Hippocampal formation (tissue), 2 donors: ENCODE measurements around the gene VGF.
"Not testable (repeated sequence)": the region's sequence is repeated elsewhere in the genome, so short reads cannot be mapped to it uniquely, and the experiment has no call there.

Experiments used
- DNase-seq, 2 donors: peaks; one replicate each; lab custom pipeline; 2025; lab: John Stamatoyannopoulos, UW

The VGF gene

DNA sequence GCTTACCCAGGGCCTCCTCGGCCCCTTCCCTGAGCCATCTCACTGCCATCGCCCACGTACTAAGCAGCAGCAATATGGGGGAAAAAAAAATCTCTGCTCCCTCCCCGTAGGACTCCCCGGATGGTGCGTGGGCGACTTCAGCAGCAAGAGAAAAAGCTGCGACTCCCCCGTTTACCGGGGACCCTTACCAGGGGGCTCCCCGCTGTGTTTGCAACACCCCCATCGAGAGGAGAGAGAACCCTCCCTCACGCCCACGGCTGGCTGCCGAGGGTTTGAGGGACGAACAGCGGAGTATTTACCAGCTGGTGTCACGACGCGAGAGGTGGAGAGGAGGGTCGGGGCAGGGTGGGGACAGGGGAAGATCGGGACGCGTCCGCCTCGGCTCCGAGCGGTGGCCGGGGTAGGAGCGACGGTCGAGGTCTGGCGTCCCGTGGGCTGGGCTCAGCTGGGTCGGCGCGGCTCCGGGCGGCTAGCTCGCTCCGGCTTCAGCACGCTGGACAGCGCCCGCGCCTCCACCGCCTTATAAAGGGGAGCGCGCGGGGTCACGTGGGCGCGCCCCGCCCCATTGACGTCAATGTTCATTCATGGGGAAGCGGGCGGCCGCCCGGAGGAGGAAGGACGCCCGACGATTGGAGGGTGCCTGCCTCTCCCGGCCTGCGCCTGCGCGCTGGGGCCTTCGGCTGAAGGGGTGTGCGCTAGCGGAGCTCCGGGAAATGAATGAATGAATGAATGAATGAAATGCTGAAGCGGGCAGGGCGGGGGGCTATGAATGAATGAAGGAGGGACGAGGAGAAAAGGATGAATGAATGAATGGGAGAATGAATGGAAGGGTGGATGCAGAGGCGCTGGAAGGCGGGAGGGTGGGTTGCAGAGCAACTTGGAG lies at the start of gene VGF:
Gene VGF (minus strand): TSS at position 495 of the 883 bp plus-strand sequence. CDS start 726 bp downstream, outside the sequence.
- DNase-seq, result peak; percentile 77 to 88

DNA sequence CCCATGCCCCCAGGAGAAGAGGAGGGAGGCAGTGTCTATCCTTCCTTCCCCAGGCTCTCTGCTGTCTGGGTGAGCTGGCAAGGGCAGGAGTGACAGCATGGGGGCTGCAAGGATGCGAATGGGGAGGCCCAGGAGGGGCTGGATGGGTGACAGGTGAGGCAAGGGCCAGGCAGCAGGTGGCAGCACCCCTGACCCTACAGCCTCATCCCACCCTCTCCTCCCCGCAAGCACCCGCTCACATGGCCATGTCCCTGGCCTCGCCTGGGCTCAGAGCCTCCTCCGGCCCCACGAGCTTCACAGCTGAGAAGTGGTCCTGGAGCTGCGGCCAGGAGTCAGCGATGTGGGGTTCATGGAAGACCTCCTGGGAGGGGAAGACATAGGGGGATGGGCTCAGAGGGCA lies 46.6 kb upstream of the VGF start:
- no peak for DNase-seq

DNA sequence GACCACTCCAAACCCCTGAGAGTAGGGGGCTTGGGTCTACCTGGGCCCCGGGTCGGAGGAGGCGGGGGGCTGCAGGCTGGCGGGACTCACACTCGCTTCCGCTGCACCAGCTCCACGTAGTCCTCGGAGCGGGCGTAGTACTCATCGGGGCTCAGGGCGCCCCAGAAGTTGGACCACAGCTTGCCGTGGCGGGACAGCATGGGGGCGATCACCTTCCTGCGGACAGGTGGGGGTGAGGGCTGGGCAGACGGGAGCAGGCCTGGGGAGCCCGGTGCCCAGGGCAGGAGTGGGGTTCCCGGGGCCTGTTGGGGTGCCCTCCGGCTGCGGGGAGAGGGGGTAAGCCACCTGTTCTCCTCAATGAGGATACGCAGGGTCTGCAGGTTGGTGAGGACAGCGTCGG lies 46.1 kb upstream of the VGF start:
- no peak for DNase-seq

DNA sequence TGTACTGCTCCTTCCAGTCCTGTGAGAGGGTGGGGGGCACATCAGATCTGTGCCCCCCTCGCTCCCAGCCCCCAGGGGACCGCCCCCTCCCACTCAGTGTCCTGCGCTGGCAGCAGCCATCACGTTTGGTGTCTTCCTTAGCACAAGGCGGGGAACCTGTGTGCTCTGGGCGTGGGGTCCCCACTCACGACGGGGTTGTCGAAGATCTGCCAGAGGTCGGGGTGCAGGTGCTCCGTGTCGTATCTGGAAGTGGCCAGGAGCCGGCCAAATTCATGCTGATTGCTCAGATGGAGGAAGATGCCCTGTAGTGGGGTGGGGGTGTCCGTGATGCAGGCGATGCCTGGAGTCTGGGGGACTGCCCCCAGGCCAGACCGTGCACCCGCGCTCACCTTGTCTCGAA lies 44.8 kb upstream of the VGF start:
- no peak for DNase-seq

DNA sequence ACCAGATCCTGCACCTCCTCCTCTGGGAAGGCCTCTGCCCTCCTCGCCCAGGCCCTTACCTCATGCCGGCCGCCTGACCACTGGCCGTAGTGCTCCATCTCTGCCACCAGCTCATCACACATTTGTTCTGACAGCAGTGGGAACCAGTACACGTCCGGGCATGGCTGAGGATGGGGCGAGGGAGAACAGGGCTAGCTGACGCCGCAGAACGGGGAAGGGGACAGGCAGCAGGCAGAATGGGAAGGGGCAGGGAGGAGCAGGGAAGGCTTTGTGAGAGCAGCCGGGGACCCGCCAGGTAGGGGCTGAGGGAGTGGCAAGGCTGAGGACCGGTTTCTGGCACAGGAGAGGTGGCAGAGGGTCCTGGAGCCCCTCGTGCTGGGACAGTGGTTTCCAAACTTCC lies 43.4 kb upstream of the VGF start:
- DNase-seq, result no peak

DNA sequence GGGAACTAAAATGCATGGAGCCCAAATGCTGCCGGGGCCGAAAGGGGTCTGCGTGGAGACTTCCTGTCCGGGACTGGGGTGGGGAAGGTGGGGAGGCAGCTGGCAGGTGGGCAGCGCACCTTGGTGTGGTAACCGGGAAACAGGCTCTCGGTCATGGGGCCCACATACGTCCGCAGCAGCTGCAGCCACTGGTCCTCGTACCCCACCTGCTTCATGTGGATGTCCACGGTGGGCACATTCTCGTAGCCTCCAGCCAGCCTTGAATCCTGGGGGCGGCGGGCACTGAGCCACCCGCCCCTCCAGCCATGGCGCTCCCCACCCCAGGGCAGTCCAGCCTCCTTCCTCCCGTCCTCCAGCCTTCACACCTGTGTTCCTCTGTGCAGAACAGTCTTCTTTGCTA lies 42.1 kb upstream of the VGF start:
- DNase-seq, result no peak

DNA sequence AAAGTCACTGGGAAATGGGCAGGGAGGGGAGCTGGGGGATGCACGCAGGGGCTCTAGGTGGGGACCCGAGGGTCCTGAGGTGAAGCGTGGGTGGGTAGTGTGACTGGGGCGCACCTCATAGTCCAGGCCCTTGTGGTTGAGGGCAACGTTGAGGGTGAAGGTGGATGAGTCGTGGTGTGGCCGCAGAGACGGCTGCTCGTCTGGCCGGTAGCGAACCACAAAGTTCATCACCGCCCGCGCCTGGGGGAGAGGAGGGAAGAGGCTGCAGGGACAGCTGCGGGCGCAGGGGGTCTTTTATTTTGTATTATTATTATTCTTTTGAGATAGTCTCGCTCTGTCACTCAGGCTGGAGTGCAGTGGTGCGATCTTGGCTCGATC lies 41.3 kb upstream of the VGF start:
- DNase-seq, result no peak

DNA sequence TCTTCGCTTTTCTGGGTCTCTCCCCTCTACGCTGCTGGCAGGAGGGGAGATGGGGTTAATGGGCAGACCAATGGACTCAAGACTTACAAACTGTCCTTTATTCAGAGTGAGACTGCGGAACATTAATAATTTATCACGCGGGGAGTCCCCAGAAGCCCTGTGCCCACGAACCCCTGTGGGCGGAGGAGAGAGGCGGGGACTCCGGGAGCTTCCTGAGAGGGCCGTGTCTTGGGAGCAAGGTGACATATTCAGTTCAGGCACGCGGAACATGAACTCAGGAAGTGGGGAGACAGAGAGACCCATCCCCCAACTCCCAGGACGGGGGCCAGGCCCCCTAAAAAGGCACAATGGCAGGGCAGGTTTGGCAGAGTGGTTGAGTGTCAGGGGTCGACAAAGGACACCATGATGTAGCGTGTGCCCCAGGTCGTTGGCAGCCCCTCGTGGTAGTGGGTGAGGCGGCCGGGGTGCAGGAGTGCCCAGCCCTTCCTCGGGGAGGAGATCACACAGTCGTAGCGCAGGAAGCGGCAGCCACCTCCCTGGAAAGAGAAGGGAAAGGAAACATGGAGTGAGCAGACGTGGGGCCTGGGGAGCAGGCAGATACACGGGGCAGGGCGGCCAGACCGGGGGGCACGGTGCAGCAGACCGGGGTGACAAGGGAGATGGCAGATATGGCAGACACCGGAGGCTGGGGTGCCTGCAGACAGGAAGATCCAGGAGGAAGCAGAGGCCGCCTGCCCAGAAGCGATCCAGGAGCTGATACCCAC lies 40.7 kb upstream of the VGF start:
- no peak for DNase-seq

DNA sequence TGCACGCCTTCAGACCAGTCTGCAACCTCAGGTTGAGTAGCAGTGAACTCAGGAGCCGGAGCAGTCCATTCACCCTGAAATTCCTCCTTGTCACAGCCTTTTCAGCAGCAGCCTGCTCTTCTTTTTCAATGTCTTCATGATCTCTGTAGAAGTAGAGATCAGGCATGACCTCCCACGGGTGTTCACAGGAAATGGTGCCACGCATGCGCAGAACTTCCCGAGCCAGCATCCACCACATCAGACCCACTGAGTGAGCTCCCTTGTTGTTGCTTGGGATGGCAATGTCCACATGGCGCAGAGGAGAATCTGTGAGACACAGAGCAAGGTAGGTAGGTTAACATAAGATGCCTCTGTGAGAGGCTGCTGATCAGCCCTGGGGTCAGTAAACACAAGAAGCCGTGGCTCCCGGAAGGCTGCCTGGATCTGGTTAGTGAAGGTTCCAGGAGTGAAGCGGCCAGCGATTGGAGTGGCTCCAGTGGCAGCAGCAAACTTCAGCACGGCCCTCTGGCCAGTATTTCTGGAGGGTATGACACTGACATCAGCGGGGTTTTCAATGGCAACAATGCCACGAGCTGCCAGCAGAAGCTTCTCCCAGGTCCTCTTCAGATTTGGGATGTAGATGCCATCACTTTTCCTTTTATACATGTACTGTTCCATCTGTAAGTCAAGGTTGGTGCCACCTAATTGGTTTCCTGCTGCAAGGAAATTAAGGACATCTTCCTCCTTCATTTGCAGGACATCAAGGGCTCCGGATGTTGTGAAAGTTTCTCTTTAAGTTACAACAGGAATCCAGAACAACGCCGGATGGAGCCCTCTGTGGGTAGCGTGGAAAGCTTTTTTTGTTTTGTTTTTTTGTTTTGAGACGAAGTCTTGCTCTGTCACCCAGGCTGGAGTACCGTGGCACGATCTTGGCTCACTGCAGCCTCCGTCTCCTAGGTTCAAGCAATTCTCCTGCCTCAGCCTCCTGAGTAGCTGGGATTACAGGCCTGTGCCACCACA lies 38.7 kb upstream of the VGF start:
- not testable (repeated sequence) for DNase-seq

DNA sequence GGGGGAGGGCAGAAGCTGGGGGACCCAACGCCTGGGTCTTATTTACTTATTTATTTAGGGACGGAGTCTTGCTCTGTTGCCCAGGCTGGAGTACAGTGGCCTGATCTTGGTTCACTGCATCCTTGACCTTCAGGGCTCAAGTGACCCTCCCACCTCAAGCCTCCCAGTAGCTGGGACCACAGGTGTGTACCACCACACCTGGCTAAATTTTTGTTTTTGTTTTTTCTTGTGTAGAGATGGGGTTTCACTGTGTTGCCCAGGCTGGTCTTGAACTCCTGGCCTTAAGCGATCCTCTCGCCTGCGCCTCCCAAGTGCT lies 37.2 kb upstream of the VGF start:
- no peak for DNase-seq

DNA sequence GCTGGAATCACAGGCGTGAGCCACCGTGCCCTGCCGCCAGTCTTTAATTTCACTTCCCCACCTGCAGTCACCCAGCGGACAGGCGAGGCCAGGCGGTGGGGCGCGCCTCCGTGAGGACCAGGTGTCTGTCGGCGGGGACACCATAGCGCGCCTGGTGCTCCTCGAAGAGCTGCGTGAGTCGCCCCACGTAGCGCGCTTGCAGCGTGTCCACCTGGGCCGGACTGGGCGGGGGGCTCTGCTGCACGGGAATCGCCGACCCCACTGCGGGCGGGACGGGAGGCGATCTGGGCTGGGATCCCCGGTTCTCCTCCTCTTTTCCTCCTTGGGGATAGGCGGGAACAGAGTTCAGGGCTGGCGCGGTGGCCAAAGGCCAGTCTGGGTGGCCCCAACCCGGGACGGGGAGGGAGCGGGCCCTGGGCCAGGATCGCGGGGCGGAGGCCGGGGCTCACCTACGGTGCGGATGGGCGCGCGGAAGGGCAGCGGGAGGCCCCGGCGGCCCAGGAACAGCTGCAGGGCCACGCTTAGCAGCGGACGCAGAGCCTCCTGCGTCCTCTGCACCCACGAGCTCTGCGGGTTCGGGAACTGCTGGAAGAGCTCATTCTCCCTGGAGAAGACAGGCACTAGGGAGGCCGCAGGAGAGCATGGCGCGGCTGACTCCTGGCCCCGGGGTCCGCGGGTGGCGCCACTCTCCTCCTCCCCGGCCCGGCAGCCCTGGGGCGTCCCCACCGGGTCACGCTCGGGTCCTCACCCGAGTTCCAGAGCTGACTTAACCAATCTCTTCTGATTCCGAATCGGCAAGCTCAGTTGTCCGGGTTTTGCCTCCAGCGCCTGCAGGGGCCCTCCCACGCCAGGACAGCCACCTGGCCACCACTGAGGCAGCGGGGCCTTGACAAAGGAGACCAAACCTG lies 36.6 kb upstream of the VGF start:
- DNase-seq, result no peak

DNA sequence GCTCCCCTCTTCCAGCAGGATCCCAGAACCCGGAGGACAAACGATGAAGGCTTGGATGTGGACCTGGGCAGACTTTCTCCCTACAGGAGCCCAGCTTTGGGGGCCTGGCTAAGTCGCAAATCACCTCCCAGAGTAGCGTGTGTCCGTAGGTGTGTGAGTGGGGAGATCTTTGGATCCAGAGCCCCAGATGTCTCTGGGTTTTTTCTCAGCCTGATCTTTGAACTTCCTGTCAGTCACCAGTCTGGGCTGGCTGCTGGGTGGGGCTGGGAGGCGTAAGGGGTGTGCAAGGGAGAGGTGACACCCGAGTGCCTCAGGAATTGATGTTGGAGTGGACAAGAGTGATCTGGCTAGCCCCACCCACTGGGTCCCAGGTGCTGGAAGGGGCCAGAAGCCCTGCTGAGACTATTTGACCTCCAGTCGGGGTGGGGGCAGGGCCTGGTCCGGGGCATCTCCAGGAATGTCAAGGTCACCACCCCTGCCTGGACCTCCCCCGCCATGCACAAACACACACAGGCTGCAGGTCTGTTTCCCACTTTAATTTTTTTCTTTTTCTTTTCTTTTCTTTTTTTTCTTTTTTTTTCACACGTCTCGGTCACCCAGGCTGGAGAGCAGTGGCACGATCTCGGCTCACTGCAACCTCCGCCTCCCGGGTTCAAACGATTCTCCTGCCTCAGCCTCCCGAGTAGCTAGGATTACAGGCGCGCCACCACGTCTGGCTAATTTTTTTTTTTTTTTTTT lies 35.7 kb upstream of the VGF start, which contains the start of gene MOGAT3:
Gene MOGAT3 (minus strand): TSS at position 175 of the 738 bp plus-strand sequence. CDS start 182 bp downstream, outside the sequence.
- no peak for DNase-seq

DNA sequence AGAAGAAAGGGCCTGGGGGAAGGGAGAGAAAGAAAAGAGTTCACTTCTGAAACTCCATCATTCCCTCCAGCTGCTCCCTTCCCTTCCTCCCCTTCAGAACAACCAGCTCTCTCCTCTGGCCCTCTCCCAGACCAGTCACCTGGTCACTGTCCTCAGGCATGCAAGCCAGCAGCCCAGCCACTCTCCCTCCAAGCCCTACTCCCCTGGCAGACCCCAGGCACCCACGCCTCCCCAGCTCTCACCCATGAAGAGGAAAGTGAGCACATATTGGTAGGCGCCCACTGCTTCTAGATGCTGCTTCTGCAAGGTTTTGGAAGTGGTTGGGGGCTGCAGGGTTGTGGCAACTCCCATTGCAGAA lies 35.1 kb upstream of the VGF start:
- DNase-seq, result no peak

DNA sequence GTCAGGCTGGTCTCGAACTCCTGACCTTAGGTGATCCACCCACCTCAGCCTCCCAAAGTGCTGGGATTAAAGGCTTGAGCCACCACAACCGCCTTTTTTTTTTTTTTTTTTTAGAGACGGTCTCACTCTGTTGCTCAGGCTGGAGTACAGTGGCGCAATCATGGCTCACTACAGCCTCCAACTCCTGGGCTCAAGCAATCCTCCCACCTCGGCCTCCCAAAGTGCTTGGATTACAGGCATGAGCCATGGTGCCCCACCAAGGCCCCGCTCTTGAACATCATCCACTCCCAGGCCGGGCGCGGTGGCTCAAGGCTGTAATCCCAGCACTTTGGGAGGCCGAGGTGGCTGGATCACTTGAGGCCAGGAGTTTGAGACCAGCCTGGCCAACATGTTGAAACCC lies 34.2 kb upstream of the VGF start:
- not testable (repeated sequence) for DNase-seq

DNA sequence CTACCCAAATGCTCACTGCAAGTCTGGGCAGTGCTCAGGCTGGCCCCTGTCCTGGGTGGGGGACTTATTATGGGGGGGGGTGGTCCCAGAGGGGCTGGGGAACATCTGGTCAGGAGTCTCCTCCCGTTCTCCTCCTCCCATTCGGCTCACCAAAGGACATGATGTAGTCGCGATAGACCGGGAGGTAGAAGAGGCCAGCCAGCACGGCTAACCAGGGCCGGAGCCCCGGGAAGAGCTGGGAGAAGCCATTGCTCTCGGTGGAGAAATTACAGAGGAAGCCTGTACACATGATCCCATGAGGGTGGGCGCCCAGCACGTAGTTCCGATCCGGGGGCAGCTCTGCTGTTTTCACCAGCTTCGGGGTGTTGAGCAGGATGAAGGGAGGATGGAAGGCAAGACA lies 33.1 kb upstream of the VGF start:
- DNase-seq, result no peak

DNA sequence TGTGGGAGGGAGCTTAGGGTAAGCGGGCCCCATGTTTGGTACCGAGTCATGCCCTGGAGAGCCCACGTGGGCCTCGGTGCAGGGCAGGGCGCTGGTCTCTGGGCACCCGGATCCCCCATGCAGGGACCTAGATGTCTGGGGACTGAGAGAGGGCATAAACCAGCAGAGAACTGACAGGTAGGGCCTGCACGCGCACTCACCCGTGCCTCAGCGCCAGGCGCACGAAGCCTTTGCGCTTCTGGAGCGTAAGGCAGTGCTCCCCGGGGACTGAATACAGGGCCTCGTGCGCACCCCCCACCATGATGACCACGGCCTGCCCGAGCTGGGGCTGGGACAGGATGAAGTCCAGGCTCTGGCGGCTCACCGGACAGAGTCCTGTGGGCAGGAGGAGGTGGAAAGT lies 32.6 kb upstream of the VGF start:
- DNase-seq, result no peak

DNA sequence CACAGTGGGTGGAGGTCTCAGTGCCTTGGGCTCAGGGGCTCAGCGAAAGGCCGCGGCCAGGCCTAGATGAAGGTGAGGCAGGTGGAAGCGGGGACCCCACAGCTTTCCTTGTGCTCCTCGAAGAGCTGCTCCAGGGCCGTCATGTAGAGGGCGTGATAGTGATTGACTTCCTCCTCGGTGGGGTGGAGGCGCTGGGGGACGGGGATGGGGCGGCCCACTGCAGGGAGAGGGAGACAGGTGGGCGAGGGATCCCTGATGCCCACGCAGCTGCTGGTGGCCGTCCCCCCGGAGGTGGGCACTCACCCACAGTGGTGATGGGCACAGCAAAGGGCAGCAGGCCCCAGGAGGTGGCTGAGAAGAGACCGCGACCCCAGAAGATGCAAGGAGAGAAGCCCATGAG lies 30.5 kb upstream of the VGF start:
- DNase-seq, result no peak

DNA sequence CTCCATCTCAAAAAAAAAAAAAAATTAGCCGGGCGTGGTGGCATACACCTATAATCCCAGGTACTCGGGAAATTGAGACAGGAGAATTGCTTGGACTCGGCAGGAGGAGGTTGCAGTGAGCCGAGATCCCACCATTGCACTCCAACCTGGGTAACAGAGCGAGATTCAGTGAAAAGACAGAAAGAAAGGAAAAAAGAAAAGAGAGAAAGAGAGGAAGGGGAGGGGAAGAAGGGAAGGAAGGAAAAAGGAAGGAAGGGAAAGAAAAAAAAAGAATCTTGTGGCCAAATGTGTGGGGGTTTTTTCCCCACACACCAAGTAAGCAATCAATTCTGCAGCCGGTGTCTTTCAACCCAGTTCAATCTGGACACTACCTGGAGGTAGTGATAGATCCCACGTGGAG lies 23.7 kb upstream of the VGF start:
- DNase-seq, result no peak

DNA sequence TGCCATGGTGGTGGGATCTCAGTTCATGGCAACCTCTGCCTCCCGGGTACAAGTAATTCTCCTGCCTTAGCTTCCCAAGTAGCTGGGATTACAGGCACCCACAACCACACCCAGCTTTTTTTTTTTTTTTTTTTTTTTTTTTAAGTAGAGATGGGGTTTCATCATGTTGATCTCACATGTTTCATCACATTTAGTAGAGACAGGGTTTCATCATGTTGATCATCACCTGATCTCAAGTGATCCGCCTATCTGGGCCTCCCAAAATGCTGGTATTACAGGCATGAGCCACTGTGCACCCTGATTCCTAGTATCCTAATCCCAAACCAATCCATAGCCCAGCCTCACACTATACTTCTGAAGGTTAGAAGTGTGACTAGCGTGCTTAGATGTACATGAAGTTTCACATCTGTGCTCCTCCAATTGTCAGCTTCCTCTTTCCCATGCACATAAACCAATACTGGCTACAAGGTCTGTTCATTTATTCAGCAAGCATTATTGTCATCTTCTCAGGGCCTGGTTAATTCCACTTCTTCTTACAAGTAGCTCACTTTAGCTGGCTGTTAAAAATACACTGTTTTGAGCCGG lies 21.6 kb upstream of the VGF start:
- no peak for DNase-seq

DNA sequence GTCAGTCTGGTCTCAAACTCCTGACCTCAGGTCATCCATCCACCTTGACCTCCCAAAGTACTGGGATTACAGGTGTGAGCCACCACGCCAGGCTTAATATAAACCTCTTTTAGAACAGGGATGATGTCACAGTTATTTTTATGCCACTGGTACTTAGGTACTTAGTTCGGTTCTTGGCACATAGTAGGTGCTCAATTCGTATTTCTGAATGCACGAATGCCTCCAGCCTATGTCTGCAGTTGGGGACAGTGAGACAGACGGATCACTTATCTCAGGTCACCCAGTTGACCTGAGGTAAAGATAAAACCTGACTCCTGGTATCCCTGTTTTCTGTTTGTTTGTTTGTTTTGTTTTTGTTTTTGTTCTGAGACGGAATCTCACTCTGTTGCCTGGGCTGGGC lies 20.8 kb upstream of the VGF start:
- DNase-seq, result no peak
